GM12891 (cell line): Measurements from ENCODE around the gene LRRC32.

ENCODE experiments used
- PAX5 ChIP-seq: IDR thresholded peaks from 2 replicates; pipeline ENCODE4 v1.6.1; 2011; ENCODE audit warnings: low read length, moderate library complexity, mild to moderate bottlenecking; ENCODE audit not compliant: insufficient read depth, severe bottlenecking
- POLR2A ChIP-seq: IDR thresholded peaks from 2 replicates; pipeline ENCODE4 v1.6.1; 2011; ENCODE audit warnings: low read depth, low read length, control low read depth
- POLR2AphosphoS5 ChIP-seq: IDR thresholded peaks from 2 replicates; pipeline ENCODE4 v1.6.1; 2011; ENCODE audit warnings: low read depth, low read length, control low read depth
- TAF1 ChIP-seq: IDR thresholded peaks from 2 replicates; pipeline ENCODE4 v1.6.1; 2011; ENCODE audit warnings: low read depth, low read length, control low read depth

DNA sequence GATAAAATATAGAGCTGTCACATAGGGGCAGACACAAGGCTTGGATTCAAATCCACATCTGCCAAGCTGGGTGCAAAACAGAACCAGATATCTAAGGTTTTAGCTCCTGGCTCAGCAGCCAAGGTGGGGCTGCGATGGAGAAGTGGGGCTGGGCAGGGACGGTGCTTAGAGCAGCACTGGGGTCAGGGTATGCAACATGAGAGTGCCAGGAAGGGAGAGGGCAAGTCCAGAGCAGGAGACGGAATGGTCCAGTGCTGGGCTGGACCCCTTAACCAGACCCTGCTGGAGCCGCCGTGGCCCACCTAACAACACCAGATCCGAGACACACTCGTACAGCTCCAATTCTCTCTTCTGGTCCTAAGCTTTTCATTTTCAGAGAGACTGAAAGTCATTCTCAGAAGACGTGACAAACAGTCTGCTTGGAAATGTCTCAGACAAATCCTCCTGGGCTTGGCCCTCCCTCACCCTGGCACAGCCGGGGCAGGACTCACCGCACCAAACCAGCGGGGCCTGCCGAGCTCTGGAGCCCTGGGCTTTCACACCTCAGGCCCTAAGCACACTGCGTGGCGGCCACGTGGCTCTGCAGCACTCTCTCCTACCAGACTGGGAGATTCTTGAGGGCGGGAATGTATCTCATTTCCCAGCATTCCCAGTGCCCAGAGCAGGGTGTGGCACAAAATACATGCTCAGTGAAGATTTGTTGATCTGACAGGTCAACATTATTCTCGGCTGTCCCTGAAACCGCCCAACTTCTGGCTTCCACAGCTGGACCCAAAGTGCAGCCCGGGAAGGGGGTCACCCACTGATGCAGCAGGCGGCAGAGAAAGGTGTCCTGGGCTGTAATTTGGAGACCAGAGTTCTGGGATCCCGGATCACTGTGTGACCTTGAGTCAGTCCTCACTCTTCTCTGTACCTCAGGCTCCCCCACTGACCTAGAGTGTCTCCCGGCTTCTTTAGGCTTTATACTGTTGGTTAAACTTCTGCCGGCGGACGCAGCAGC, 11.6 kb downstream of the LRRC32 start:
- TF ChIP-seq POLR2A (no peak), POLR2AphosphoS5 (no peak), TAF1 (no peak), PAX5 (no peak)
